ENCODE results near the gene NAALADL2. TPM values are rescaled to one million over a fixed set of nuclear protein-coding genes. Genes with fewer than 3 reads are reported as not detected.

The NAALADL2 gene
- total and polyA plus RNA-seq, 2 of the 8 experiments (the other 6 are each of a cell fraction or from before 2014, with no cell fraction given) = 0.12 to 0.22 TPM

DNA sequence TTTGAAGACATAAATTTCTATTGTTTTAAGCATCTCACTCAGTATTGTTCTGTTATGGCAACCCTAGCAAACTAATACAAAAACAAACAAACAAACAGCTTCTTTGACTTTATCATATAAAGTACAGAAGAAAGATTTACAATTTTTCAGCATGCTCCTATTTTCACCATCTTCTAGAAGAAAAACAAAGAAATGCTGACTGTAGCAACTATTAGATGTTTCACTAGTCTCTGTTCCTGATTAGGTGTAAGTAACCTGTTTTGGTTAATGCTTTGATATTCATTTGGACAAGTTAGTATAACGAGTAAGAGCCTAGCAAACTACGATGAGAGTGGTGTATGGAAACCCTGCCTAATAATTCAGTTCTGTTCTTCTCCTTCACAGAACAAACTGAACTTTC lies 478.5 kb downstream of the NAALADL2 start:
- no peaks in the 10 kb centered on the region for H3K79me1 ChIP-seq (ENCODE audit: low read depth, low read length)
- no peak overlapping the region for H3K4me3 ChIP-seq (ENCODE audit: extremely low read depth in 1 of 4, insufficient read depth in 2 of 4, low read depth in 3 of 4, low read length in 4 of 4)
- no peak overlapping the region for H3K23ac ChIP-seq (ENCODE audit: insufficient read length)
- H2AFZ ChIP-seq (ENCODE audit: low read length) = no peak overlapping the region
- H3K79me2 ChIP-seq (ENCODE audit: control insufficient read depth in 1 of 2, insufficient read depth in 2 of 2, low read length in 2 of 2) = no peaks in the 10 kb centered on the region
- no peak overlapping the region for H3K9ac ChIP-seq (replicated peaks in 1 of 4; ENCODE audit: extremely low read depth in 1 of 4, low read depth in 3 of 4, low read length in 3 of 4)
- H2BK120ac ChIP-seq (replicated peaks; ENCODE audit: low read depth, low read length) = no peak overlapping the region
- no peaks in the 10 kb centered on the region; the same call in 1 of the 2 replicates for H3K23me2 ChIP-seq (ENCODE audit: low read depth, low read length)
- H2BK20ac ChIP-seq (ENCODE audit: low read length) = no peak overlapping the region
- H4K20me1 ChIP-seq (replicated peaks in 1 of 2; ENCODE audit: control insufficient read depth in 1 of 2, insufficient read depth in 2 of 2, low read length in 2 of 2) = no peaks in the 10 kb centered on the region
- H2BK15ac ChIP-seq (ENCODE audit: low read length) = no peak overlapping the region
- H3K9me3 ChIP-seq (ENCODE audit: insufficient read depth in 2 of 2, low read depth in 1 of 2, low read length in 1 of 2) = no peaks in the 10 kb centered on the region
- no peak for DNase-seq (ENCODE audit: low read depth in 1 of 2, low spot score in 2 of 2)
- no peak overlapping the region for H3K4ac ChIP-seq (replicated peaks; ENCODE audit: insufficient read length, low read depth, low read length)
- no peaks in the 10 kb centered on the region for H3K36me3 ChIP-seq (ENCODE audit: control insufficient read depth in 2 of 4, insufficient read depth in 4 of 4, low read length in 3 of 4)
- no peak overlapping the region for H3K4me2 ChIP-seq (ENCODE audit: insufficient read depth in 1 of 2, low read depth in 2 of 2, low read length in 2 of 2)
- no peak overlapping the region for H2AK5ac ChIP-seq (ENCODE audit: low read depth, low read length)
- no peak overlapping the region for H4K8ac ChIP-seq (ENCODE audit: extremely low read depth, insufficient read depth, low read length)
- no peak overlapping the region for H3K14ac ChIP-seq (ENCODE audit: insufficient read length)
- H3K27ac ChIP-seq (ENCODE audit: low read depth, low read length) = no peak overlapping the region
- 91% methylated on average over 2 of the region's 2 CpGs; no CpG with 5 or more reads in 1 of the 2 experiments for WGBS, 2 experiments (ENCODE audit: extremely low coverage in 1 of 2, insufficient coverage in 1 of 2, insufficient read length in 1 of 2, insufficient replicate concordance in 2 of 2, low coverage in 1 of 2, low lambda C conversion rate in 2 of 2, missing lambda C conversion rate in 1 of 2)
- CTCF ChIA-PET (ENCODE audit: partially characterized antibody) = no interaction called here
- H4K91ac ChIP-seq (replicated peaks; ENCODE audit: insufficient read length, low read length) = no peak overlapping the region
- FAIRE-seq = no peak
- H3K4me1 ChIP-seq (replicated peaks in 1 of 4; ENCODE audit: control insufficient read depth in 3 of 4, insufficient read depth in 4 of 4, low read length in 3 of 4) = peaks cover 0 to 3% (median 0%) of the 10 kb centered on the region in 4 experiments; a peak in 1 of 7 replicates
- H4K5ac ChIP-seq (ENCODE audit: insufficient read length, low read depth, low read length) = no peak overlapping the region
- no peak overlapping the region for H3K56ac ChIP-seq (replicated peaks; ENCODE audit: insufficient read length, low read depth, low read length)
- no peak overlapping the region for H3K18ac ChIP-seq (ENCODE audit: extremely low read depth, low read length)
- H3K27me3 ChIP-seq (replicated peaks in 1 of 4; ENCODE audit: control insufficient read depth in 3 of 4, extremely low read depth in 1 of 4, insufficient read depth in 3 of 4, low read length in 3 of 4) = peaks cover 0 to 1% (median 0%) of the 10 kb centered on the region in 4 experiments; a peak in 1 of 7 replicates
- POLR2A ChIA-PET (ENCODE audit: partially characterized antibody) = no interaction called here
- no peak overlapping the region for H2BK12ac ChIP-seq (ENCODE audit: low read depth, low read length)
- H2BK5ac ChIP-seq (ENCODE audit: low read depth, low read length) = no peak overlapping the region
- TF ChIP-seq CBX8 (IDR thresholded peaks at IDR 0.05; ENCODE audit: borderline replicate concordance, low read depth, low read length) (no peak), PHF8 (conservative IDR thresholded peaks at IDR 0.05; ENCODE audit: low read depth, low read length) (no peak), SRF (IDR thresholded peaks at IDR 0.05; ENCODE audit: low read depth, low read length) (no peak), KDM1A (IDR thresholded peaks at IDR 0.05; ENCODE audit: borderline replicate concordance, low read length) (no peak), BRCA1 (IDR thresholded peaks at IDR 0.05; ENCODE audit: low read depth, low read length) (no peak), TAF7 (optimal IDR thresholded peaks at IDR 0.05; ENCODE audit: borderline replicate concordance, low read depth, low read length) (no peak), EGR1 (IDR thresholded peaks at IDR 0.05; ENCODE audit: borderline replicate concordance, low read depth, low read length) (no peak), SUZ12 (IDR thresholded peaks at IDR 0.05; ENCODE audit: low read length) (no peak), SP2 (IDR thresholded peaks at IDR 0.05; ENCODE audit: low read length) (no peak)
- TF ChIP-seq, protein P1, sequence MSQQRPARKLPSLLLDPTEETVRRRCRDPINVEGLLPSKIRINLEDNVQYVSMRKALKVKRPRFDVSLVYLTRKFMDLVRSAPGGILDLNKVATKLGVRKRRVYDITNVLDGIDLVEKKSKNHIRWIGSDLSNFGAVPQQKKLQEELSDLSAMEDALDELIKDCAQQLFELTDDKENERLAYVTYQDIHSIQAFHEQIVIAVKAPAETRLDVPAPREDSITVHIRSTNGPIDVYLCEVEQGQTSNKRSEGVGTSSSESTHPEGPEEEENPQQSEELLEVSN (IDR thresholded peaks at IDR 0.05) = no peak
- TF ChIP-seq, protein P2, sequence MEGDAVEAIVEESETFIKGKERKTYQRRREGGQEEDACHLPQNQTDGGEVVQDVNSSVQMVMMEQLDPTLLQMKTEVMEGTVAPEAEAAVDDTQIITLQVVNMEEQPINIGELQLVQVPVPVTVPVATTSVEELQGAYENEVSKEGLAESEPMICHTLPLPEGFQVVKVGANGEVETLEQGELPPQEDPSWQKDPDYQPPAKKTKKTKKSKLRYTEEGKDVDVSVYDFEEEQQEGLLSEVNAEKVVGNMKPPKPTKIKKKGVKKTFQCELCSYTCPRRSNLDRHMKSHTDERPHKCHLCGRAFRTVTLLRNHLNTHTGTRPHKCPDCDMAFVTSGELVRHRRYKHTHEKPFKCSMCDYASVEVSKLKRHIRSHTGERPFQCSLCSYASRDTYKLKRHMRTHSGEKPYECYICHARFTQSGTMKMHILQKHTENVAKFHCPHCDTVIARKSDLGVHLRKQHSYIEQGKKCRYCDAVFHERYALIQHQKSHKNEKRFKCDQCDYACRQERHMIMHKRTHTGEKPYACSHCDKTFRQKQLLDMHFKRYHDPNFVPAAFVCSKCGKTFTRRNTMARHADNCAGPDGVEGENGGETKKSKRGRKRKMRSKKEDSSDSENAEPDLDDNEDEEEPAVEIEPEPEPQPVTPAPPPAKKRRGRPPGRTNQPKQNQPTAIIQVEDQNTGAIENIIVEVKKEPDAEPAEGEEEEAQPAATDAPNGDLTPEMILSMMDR (IDR thresholded peaks at IDR 0.05; ENCODE audit: control extremely low read depth in 1 of 3, insufficient read depth in 1 of 3, low read depth in 1 of 3, low read length in 3 of 3) = no peak
